SW480 (cell line): ENCODE measurements around the gene EXOC3L2.

Experiments used
- DNase-seq: peaks from one replicate; pipeline ENCODE4 v3.0.0-alpha.2; 2016; ENCODE audit warnings: low spot score

Gene EXOC3L2

DNA sequence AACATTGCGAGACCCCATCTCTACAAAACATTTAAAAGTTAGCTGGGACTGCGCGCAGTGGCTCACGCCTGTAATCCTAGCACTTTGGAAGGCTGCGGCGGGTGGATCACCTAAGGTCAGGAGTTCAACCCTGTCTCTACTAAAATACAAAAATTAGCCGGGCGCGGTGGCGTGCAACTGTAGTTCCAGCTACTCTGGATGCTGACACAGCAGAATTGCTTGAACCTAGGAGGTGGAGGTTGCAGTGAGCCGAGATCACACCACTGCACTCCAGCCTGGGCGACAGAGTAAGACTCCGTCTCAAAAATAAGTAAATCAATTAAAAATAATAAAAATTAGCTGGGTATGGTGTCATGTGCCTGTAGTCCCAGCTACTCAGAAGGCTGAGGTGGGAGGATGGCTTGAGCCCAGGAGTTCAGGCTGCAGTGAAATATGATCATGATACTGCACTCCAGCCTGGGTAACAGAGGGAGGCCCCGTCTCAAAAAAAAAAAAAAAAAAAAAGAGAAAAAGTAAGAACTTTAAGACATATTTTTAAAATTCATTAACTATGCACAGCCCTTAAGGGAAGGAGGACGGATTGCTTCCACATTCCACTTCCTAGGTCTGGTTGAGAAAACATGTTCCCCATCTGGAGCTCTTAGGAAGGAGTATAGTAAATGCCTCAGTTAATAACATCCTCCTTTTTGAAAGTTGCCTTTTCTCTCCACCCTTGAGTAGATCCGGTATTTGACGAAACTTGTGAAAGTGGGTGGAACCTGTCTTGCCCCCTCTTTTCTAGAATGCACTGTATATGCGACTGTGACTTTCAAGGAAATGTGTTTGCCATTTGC is 26.1 kb downstream of the EXOC3L2 start:
- no peak for DNase-seq

DNA sequence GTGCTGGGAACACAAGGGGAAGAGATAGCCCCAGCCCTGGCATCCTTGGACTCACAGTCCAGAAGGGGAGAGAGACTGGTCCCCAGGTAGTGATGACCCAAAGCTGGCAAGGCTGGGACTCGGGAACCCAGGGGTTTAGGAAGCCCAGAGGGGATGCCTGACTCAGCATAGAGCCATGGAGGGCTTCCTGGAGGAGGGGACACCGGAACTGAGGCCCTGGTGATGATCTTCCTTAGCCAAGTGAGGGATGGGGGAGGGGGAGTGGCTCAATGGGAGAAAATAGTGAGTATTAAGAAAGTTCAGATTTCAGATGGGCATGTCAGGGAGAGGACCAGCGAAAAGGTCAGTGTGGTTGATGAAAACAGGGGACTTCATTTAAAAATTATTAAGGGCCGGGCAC is 26.8 kb downstream of the EXOC3L2 start:
- DNase-seq = no peak

DNA sequence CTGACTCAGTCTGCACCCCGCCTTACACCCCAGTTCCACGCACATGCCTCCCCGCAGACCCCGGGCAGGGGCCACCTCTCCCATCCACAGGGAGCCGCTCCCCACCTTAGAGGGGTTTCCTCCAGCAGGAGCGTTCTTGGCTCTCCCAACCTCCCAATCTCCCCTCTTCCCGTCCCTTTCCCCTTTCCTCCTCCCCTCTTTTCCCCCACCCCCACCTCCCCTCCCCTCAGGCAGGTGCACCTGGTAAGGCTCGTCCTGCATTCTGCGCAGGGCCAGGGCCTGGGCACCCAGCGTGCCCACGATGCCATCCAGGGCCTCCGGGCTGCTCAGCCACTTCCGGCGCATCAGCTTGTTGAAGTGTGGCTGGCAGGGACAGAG is 27.3 kb downstream of the EXOC3L2 start:
- no peak for DNase-seq

DNA sequence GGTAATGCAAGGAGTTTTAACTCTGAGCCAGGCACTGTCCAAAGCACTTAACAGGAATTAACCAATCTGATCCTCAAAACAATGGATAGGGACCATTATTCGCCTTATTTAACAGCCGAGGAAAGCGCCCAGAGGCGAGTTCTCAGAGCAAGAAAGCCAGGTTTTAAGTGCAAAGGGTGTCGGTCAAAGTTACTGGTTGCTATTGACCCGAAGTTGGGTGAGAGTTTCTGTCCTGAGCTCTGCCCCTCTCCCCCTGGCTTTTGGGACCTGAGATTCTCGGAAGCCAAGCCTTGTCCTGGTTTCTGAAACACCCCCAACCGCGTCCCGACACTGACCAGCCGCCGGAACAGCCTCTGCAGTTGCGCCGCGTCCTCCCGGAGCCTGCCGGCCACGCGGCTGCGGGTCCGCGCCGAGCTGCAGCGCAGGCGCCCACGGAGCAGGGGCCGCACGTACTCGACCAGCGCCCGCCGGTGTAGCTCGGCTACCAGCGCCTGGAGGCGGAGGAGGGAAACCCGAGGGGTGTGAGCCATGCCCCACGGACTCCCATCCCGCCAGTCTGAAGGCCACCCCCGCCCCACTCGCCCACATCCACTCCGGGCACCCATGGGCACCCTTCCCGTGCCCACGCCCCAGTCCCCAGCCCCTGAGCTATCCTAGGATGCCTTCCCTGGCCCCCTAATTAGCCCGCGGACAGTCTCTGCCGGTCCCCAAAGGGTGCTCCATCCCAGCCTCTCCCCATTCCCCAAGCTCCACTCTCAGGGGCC is 27.8 kb downstream of the EXOC3L2 start:
- no peak for DNase-seq

DNA sequence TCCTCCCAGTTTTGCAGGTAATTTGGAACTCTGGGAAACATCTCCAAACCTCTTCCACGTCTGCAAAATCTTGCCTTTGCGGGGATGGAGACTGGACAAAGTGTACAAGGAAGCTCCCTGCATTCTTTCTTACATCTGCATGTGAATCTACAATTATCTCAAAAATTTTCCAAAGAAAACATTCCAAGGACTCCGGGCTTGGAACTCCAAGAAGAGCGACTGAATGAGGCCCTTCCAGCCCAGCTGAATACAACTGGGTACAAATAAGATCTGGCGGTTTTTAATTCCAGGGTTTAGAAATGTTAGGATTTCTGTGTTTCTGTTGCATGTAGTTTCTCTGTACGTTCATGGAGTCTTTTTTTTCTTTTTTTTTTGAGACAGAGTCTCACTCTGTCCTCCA is 28.5 kb downstream of the EXOC3L2 start:
- DNase-seq = no peak

DNA sequence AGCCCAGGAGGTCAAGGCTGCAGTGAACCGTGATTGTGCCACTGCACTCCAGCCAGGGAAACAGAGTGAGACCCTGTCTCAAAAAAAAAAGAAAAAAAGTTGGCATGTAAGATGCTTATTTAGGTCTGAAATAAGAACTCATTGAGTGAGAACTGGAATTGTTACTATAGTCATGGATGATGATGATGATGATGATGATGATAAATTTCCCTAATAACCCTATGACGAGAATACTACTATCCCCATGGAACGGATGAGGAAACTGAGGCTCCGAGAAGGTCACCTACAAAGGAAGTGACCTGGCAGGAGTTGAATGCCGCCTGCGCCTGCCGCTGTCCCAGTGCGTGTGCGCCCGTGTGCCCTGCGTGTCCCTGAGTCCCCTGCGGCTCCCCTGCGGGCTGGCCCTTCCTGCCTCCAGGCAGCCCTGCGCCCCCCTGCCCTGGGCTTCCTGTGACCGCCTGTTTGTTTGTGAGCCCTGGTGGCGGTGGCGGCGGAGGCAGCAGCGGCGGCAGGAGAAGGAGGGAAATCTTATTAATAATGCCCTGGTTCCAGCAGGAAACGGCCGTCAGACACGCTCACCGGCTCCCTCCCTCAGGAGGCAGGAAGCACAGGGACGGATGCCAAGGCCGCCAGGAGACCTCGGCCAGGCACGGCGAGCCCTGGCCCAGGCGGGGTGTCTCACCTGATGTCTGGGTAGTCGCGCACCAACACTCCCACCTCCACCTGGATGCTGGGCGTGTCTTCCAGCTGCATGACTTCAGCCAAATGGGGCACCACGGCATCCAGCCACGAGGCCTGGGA is 29.6 kb downstream of the EXOC3L2 start:
- DNase-seq = peak; percentile 43

DNA sequence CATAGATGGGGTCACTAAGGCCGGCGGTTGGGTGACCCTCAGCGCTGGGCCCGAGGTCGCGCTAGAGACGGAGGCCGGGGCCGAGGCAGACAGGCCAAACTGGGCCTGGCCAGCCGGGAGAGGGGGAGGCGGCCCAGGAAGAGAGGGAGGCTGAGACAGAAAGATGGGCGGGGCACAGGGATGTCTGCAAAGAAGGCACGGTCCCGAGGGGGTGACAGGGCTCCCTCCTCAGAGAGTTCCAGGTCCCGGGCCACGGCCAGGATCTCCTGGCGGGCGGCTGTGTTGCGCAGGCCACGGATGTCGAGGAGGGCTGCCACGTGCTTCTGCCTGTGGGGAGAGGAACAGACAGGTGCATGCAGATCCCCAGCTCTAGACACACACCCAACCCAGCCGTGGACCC is 32.2 kb downstream of the EXOC3L2 start:
- DNase-seq = no peak

DNA sequence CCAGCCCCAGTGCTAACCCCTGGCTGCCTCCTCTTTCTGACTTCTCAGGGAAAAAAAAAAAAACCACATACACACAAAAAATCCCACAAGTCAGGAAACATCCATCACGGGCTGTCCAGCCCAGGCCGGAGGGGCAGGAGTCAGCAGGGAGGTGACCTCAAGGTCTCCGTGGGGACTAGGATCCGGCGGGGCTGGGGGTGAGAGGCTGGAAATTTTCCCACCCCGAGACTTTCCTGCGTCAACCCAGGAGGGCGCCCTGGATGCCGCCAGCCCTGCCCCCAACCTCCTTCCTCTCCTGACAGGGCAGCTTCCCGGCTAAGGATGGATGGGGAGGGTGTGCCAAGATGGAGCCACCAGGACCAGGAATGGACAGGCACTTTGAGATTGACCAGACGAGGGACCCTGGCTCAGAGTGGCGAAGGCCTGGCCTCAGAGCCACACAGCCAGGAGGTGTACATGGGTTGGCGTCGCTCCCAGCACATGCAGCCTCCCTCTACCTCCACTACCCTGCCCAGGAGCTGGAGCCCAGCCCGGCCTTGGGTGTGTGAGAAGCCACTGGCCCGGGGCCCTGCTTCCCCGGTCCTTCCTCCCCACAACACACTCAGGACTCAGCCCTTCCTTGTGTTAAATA is 33.3 kb downstream of the EXOC3L2 start:
- DNase-seq = no peak

DNA sequence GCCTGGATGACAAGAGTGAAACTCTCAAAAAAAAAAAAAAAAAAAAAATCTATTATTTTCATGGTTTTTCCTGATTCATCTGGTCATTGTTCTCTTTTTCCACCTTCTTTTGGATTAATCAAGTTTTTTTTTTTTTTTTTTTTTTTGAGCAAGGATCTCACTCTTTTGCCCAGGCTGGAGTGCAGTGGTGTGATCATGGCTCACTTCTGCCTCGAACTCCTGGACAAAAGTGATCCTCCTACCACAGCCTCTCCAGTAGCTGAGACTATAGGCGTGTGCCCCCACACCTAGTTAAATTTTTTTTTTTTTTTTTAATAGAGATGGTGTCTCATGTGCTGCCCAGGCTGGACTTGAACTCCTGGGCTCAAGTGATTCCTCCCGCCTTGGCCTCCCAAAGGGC is 38.9 kb downstream of the EXOC3L2 start:
- no peak for DNase-seq

DNA sequence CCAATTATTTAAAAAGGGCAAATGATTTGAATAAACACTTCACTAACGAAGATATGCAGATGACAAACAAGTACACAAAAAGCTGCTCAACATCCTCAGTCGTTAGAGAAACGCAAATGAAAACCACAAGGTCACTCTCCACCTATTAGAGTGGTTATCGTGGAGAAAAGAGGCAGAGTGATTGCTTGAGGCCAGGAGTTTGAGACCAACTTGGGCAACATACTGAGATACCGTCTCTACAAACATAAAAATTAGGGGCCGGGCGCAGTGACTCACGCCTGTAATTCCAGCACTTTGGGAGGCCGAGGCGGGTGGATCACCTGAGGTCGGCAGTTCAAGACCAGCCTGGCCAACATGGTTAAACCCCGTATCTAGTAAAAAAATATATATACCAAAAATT is 39.4 kb downstream of the EXOC3L2 start:
- no peak for DNase-seq

DNA sequence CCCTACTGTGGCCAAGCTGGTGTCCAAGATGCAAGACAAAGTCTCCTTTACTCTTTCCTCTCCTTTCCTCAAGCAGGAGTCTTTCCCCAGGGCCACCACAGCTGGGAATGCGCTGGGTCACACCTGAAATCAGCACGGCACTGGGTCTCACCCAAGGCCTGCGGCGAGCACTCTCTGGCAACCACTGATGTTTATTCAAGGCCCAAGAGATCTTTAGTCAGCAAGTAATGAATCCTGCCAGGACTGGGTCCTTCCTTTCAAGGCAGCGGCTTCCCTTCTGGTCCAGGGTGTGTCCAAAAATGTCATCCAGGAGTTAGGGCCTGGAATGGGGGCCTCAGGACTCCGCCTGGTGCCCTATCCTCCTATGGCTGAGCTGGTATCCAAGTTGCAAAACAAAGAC is 42.6 kb downstream of the EXOC3L2 start:
- no peak for DNase-seq

DNA sequence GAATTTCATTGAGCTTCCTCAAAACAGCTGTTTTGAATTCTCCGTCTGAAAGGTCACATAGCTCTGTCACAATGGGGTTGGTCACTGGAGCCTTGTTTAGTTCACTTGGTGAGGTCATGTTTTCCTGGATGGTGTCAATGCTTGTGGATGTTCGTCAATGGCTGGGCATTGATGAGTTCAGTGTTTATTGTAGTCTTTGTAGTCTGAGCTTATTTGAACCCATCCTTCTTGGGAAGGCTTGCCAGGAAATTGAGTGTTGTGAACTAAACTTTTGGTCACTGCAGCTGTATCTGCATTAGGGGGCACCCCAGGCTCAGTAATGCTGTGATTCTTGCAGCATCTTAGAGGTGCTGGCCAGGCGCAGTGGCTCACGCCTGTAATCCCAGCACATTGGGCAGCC is 44.6 kb downstream of the EXOC3L2 start:
- peak; percentile 33 for DNase-seq

DNA sequence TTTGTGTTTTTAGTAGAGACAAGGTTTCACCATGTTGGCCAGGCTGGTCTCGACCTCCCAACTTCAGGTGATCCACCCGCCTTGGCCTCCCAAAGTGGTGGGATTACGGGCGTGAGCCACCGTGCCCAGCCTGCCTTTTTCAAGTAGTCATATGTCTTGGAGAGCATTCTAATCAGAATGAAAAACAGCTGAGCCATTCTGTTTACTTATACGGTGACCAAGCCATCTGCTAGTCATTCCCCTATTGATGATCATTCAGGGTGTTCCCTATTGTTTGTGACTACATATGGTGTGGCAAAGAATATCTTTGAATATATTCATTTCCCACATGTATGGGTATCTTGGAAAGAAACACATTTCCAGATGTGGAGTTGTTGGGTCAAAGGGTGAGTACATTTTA is 49.4 kb downstream of the EXOC3L2 start:
- DNase-seq = no peak

DNA sequence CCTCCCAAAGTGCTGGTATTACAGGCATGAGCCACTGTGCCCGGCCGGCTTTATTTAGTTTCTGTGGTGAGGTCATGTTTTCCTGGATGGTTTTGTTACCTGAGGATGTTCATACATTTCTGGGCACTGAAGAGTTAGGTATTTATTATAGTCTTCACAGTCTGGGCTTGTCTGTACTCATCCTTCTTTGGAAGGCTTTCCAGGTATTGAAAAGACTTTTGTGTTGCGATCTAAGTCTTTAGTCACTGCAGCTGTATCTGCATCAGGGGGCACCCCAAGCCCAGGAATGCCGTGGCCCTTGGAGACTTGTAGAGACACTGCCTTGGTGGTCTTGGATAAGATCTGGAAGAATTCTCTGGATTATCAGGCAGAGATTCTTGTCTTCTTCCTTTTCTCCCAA is 53.8 kb downstream of the EXOC3L2 start:
- no peak for DNase-seq

DNA sequence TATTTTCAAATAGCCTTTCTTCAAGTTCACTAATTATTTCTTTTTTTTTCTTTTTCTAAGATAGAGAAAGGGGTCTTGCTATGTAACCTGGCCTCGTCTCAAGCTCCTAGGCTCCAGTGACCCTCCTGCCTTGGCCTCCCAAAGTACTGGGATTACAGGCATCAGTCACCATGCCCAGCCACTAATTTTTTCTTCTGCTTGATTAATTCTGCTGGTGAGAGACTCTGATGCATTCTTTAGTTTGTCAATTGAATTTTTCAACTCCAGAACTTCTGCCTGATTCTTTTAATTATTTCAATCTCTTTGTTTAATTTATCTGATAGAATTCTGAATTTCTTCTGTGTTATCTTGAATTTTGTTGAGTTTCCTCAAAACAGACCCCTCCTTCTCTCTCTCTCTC is 55.2 kb downstream of the EXOC3L2 start:
- DNase-seq = no peak

DNA sequence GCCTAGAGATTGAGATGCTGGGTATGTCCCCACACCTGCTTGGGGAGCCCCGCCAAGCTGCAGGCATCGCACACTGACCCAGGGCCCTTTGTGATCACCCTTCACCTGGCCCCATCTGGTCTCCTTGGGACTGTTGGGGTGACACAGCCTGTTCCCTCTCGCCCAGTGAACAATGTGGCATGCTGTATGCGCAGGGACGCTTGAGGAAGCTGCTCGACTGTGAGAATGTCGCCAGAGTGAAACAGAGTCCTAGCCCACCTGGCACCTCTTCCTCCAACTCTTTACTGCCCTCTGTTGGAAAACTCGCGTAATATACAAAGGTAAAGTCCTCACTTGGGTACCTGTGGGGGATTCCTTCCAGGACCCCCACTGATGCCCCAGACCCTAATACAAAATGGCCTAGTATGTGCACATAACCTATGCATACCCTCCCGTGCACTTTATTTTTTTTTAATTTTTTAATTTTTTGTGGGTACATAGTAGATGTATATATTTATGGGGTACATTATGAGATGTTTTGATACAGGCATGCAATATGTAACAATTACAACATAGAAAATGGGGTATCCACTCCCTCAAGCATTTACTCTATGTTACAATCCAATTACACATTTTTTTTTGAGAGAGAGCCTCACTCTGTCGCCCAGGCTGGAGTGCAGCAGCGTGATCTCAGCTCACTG is 57.6 kb downstream of the EXOC3L2 start:
- DNase-seq = peak; percentile 65

DNA sequence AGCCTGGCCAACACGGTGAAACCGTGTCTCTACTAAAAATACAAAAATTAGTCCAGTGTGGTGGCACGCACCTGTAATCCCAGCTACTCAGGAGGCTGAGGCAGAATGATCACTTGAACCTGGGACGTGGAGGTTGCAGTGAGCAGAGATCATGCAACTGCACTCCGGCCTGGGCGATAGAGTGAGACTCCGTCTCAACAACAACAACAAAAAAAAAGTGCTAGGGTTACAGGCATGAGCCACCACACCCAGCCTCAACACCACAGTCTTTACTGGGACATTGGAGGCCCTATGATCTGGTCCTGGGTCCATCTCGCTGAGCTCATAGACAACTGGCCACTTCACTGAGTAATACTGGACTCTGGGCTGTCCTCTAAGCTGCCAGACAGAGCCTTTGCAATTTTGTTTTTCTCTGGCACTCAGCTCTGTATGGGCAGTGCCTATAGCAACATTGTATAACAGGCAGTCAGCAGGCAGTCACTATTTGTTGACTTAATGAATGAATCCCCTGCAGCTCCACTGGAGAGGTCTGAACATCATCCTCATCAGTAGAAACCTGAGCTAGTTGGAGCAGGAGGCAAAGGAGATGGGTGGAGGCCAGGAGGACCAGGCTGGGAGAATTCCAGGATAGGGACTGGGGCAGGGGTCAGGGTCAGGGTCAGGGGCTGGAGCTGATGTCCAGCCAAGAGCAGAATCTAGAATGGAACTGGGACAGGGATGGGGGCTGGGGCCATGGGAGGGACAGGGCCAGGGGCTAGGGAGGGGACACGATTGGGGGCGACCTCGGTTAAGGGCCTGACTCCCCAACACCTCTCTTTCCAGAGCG is 58.5 kb downstream of the EXOC3L2 start:
- no peak for DNase-seq

DNA sequence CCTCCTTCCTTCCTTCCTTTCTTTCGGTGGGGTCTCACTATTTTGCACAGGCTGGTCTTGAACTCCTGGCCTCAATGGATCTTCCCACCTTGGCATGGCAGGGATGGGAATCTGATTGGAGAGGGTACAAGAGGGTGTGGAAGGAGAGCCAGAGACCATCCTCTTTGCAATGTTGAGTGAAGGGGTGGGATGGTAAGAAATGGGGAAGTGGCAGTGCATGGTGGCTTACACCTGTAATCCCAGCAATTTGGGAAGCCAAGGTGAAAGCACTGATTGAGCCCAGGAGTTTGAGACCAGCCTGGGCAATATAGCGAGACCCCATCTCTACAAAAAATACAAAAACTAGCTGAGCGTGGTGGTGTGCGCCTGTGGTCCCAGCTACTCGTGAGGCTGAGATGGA is 61.1 kb downstream of the EXOC3L2 start:
- DNase-seq = no peak

DNA sequence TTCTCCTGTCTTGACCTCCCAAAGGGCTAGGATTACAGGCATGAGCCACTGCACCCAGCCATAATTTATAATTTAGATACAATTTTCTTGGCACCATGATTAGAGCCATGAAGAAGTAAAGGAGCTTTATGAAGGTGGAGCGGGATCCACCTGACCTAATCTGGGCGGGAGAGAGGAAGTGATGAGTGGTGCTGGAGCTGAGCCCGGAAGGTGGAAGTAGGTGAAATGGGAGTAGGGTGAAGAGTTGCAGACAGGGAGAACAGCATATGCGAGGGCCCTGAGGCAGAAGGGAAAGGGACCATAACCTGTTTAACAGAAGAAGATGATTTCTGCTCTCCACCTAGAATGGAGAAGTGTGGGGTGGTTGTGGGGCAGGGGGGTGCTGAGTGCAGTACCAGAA is 62.4 kb downstream of the EXOC3L2 start:
- DNase-seq = no peak

DNA sequence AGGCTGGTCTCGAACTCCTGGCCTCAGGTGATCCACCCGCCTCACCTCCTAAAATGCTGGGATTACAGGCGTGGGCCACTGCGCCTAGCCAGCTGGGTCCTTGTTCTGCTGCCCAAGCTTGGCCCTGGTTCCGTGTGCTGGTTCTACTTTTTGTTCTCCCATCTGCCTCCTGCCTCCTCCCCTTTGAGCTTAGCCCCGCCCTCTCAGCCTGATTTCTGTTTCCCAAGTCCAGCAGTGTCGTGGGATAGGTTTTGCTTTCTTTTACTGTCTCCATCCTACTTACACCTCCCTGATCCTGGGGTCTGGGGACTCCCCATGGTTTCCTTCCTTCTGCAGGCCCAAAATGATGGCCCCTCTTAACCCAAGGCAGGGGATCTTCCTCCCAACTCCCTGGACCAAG is 64.3 kb downstream of the EXOC3L2 start:
- DNase-seq = no peak

DNA sequence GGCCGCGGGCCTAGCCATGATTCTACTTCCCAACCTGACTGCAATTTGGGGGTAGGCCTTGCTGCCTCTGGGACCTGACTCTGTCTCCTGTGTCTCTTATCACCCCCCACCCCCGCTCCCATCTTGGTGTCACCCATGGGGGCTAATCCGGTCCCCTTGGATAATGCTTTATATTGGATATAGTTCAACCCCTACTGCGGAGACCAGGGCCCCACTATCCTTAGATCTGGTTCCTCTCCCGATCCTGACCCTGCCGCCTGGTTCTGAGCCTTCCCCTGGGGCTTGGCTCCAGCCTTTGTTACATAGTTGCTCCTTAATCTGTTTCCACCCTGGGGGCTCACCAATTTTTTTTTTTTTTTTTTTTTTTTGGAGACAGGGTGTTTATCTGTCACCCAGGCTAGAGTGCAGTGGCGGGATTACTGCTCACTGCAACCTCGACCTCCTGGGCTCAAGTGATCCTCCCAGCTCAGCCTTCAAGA is 65.3 kb downstream of the EXOC3L2 start:
- DNase-seq = no peak
